OCI-LY1 (cell line): ENCODE measurements around the gene DLK1.

Experiments used
- H2AFZ ChIP-seq: fragments of 200-600 bp; sonication (generic), shearing (Covaris generic); 2 replicates; pipeline ENCODE4 v1.6.0; 2014; ENCODE audit warnings: antibody characterized with exemption, mild to moderate bottlenecking, low read length
- H3F3A ChIP-seq: fragments of 200-600 bp; sonication (generic), shearing (Covaris generic); 2 replicates; pipeline ENCODE4 v1.6.0; 2014; ENCODE audit warnings: mild to moderate bottlenecking, antibody characterized with exemption, low read length, moderate library complexity; ENCODE audit not compliant: insufficient read depth
- H3K27ac ChIP-seq: fragments of 200-600 bp; sonication (generic); 2 replicates; pipeline ENCODE4 v1.5.1; 2014; ENCODE audit warnings: low read length, mixed run types, mild to moderate bottlenecking, low read depth; ENCODE audit not compliant: poor library complexity, severe bottlenecking
- H3K27me3 ChIP-seq: fragments of 200-600 bp; sonication (generic); 2 replicates; pipeline ENCODE4 v1.6.0; 2014; ENCODE audit warnings: antibody characterized with exemption, mild to moderate bottlenecking, low read length, moderate library complexity; ENCODE audit not compliant: insufficient read depth
- H3K36me3 ChIP-seq: fragments of 200-600 bp; sonication (generic); 2 replicates; pipeline ENCODE4 v1.6.1; 2014; ENCODE audit warnings: mild to moderate bottlenecking, antibody characterized with exemption, low read length, moderate library complexity, mixed read lengths; ENCODE audit not compliant: insufficient read depth
- H3K4me1 ChIP-seq: fragments of 200-600 bp; sonication (generic); 2 replicates; pipeline ENCODE4 v1.5.1; 2014; ENCODE audit warnings: mild to moderate bottlenecking, low read length, moderate library complexity; ENCODE audit not compliant: insufficient read depth, severe bottlenecking
- H3K4me2 ChIP-seq: fragments of 200-600 bp; sonication (generic), shearing (Covaris generic); 2 replicates; pipeline ENCODE4 v1.6.1; 2014; ENCODE audit warnings: low read length
- H3K4me3 ChIP-seq: fragments of 200-600 bp; sonication (generic); 2 replicates; pipeline ENCODE4 v1.5.1; 2014; ENCODE audit warnings: low read length, low read depth, mild to moderate bottlenecking, mixed read lengths; ENCODE audit not compliant: poor library complexity, severe bottlenecking
- H3K79me2 ChIP-seq: fragments of 200-600 bp; shearing (Covaris generic); 2 replicates; pipeline ENCODE4 v1.6.1; 2016; ENCODE audit warnings: mixed run types, low read length, mixed read lengths; ENCODE audit not compliant: insufficient read depth
- H3K9ac ChIP-seq: fragments of 200-600 bp; sonication (generic), shearing (Covaris generic); 2 replicates; pipeline ENCODE4 v1.6.1; 2014; ENCODE audit warnings: mild to moderate bottlenecking, low read length, mixed read lengths
- H3K9me2 ChIP-seq: fragments of 200-600 bp; sonication (generic), shearing (Covaris generic); 2 replicates; pipeline ENCODE4 v1.6.1; 2014; ENCODE audit warnings: low read depth, mild to moderate bottlenecking, low read length, mixed read lengths
- H3K9me3 ChIP-seq: fragments of 200-600 bp; shearing (Covaris generic); 2 replicates; pipeline ENCODE4 v1.6.1; 2014; ENCODE audit warnings: low read length, mixed read lengths
- H4K20me1 ChIP-seq: fragments of 200-600 bp; sonication (generic), shearing (Covaris generic); 2 replicates; pipeline ENCODE4 v1.6.0; 2016; ENCODE audit warnings: mild to moderate bottlenecking, low read length; ENCODE audit not compliant: insufficient read depth
- CTCF ChIP-seq: fragments of 200-600 bp; sonication (generic), shearing (Covaris generic); IDR thresholded peaks from 2 replicates; pipeline ENCODE4 v1.5.1; 2017; ENCODE audit warnings: mild to moderate bottlenecking, antibody characterized with exemption, low read length, moderate library complexity, mixed read lengths
- EZH2 ChIP-seq: fragments of 200-600 bp; sonication (generic), shearing (Covaris generic); IDR thresholded peaks from 2 replicates; pipeline ENCODE4 v1.8.0; 2017; ENCODE audit warnings: borderline replicate concordance, mixed run types, mild to moderate bottlenecking, antibody characterized with exemption, low read length, moderate library complexity, mixed read lengths

The DLK1 gene

GRCh38 chr14:100770046-100770445 lies 43.4 kb downstream of the DLK1 start:
- H3K9ac ChIP-seq = no peak overlapping the region
- H3K36me3 ChIP-seq = no peaks in the 10 kb centered on the region
- H3K79me2 ChIP-seq = no peaks in the 10 kb centered on the region
- no peaks in the 10 kb centered on the region for H3K4me1 ChIP-seq
- H3K27ac ChIP-seq = no peak overlapping the region
- peaks cover 2% of the 10 kb centered on the region; the same call in 1 of the 2 replicates for H3K27me3 ChIP-seq
- no peak for TF ChIP-seq EZH2
- no peak for TF ChIP-seq CTCF
- no peaks in the 10 kb centered on the region for H3K9me3 ChIP-seq
- H3K4me2 ChIP-seq = no peak overlapping the region
- H3K9me2 ChIP-seq = no peaks in the 10 kb centered on the region
- H3K4me3 ChIP-seq = no peak overlapping the region
- no peak overlapping the region for H2AFZ ChIP-seq
- H4K20me1 ChIP-seq = no peaks in the 10 kb centered on the region
- H3F3A ChIP-seq = no peaks in the 10 kb centered on the region

DNA sequence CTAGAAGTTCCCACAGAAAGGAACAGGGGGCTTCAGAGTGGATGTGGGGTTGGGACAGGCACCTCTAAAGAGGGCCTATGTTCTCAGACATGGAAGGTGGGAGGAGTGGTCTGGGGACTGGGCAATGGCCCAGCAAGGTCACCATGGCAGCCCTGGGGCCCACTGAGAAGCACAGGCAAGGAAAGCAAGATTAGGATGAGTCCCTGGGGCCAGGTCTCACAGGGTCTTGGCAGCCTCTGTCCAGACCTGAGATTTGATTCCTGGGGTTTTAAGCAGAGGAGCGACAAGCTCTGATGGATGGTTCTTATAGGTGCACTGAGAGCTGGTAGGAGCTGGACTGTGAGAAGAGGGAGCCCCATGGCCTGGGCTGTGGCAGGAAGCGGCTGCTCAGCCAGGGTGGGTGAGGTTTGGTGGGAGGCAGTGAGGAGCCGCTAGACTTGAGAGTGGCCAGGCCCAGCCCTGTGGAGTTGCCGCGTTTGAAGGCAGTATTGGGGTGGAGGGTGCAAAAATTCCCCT lies 44.0 kb downstream of the DLK1 start:
- no peaks in the 10 kb centered on the region for H3K9me3 ChIP-seq
- no peak overlapping the region for H3K27ac ChIP-seq
- TF ChIP-seq EZH2 (no peak), CTCF (no peak)
- H3K4me3 ChIP-seq = no peak overlapping the region
- H3F3A ChIP-seq = no peaks in the 10 kb centered on the region
- H3K9me2 ChIP-seq = no peaks in the 10 kb centered on the region
- H3K36me3 ChIP-seq = no peaks in the 10 kb centered on the region
- H4K20me1 ChIP-seq = no peaks in the 10 kb centered on the region
- no peaks in the 10 kb centered on the region for H3K79me2 ChIP-seq
- H3K27me3 ChIP-seq = peaks cover 6% of the 10 kb centered on the region; the same call in 1 of the 2 replicates
- no peak overlapping the region for H3K4me2 ChIP-seq
- no peaks in the 10 kb centered on the region for H3K4me1 ChIP-seq
- H3K9ac ChIP-seq = no peak overlapping the region
- H2AFZ ChIP-seq = no peak overlapping the region

GRCh38 chr14:100771121-100771800 lies 44.6 kb downstream of the DLK1 start:
- no peak overlapping the region for H2AFZ ChIP-seq
- H3K4me2 ChIP-seq = no peak overlapping the region
- H3K4me1 ChIP-seq = no peaks in the 10 kb centered on the region
- H3K9me3 ChIP-seq = no peaks in the 10 kb centered on the region
- no peak for TF ChIP-seq EZH2
- TF ChIP-seq CTCF = no peak
- H3K36me3 ChIP-seq = no peaks in the 10 kb centered on the region
- no peak overlapping the region for H3K27ac ChIP-seq
- H3K9ac ChIP-seq = no peak overlapping the region
- H3K4me3 ChIP-seq = no peak overlapping the region
- H3K27me3 ChIP-seq = peaks cover 6% of the 10 kb centered on the region; the same call in 1 of the 2 replicates
- no peaks in the 10 kb centered on the region for H3K79me2 ChIP-seq
- no peaks in the 10 kb centered on the region for H4K20me1 ChIP-seq
- no peaks in the 10 kb centered on the region for H3F3A ChIP-seq
- no peaks in the 10 kb centered on the region for H3K9me2 ChIP-seq
